ENCODE results near the gene OPCML. TPM values are rescaled to one million over a fixed set of nuclear protein-coding genes. Genes with fewer than 3 reads are reported as not detected.

Gene OPCML
- total and polyA plus RNA-seq, 2 experiments from 2014 or later: 0.21 to 0.51 TPM

DNA sequence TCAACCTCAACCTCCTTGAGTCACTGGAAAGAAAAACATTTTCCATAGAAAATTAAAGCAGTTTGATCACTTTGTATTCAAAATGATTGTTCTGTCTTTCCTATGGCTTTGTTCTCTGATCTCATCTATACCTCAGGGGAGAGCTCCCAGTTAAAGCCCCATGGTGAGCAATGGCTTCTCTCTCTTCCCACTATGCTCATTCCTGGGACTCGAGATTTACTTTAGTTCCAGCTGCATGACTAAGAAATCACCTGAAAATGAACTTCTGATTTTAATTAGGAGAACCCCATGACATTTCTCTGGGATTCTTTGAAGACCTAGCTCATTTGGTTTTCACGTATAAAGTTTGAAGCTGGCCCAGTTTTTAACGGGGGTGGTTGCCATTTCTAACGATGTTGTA lies 921.5 kb downstream of the OPCML start:
- Histone ChIP-seq H3K4me3 (no peak overlapping the region), H3K36me3 (no peaks in the 10 kb centered on the region), H3K4me1 (ENCODE audit: low read depth) (peaks cover 3% of the 10 kb centered on the region), H3K27ac (no peak overlapping the region), H3K27me3 (no peaks in the 10 kb centered on the region), H3K9me3 (ENCODE audit: low read depth) (no peaks in the 10 kb centered on the region)
- TF ChIP-seq, protein P1, sequence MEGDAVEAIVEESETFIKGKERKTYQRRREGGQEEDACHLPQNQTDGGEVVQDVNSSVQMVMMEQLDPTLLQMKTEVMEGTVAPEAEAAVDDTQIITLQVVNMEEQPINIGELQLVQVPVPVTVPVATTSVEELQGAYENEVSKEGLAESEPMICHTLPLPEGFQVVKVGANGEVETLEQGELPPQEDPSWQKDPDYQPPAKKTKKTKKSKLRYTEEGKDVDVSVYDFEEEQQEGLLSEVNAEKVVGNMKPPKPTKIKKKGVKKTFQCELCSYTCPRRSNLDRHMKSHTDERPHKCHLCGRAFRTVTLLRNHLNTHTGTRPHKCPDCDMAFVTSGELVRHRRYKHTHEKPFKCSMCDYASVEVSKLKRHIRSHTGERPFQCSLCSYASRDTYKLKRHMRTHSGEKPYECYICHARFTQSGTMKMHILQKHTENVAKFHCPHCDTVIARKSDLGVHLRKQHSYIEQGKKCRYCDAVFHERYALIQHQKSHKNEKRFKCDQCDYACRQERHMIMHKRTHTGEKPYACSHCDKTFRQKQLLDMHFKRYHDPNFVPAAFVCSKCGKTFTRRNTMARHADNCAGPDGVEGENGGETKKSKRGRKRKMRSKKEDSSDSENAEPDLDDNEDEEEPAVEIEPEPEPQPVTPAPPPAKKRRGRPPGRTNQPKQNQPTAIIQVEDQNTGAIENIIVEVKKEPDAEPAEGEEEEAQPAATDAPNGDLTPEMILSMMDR (IDR thresholded peaks at IDR 0.05; ENCODE audit: low read depth, low read length): no peak
- no peak for DNase-seq (ENCODE audit: low read depth in 1 of 2, low spot score in 1 of 2)

DNA sequence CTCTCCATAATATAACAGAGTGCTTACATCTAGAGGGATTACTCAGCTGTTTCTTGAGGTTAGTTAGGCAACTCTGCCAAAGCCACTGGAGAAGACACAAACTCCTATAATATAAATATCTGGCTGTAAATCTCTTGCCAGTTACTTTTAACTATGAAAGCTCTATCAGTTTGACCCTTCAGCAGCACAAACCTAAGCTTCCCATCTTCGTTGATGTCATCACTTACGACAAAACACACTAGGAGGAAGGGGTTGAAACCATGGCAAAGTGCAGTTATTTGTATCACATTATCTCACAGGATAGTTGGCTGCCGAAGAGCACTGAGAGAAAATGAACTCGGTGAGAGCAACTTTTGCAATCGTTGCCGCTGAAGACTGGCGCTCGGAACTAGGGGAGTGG lies 922.1 kb downstream of the OPCML start:
- H3K27me3 ChIP-seq: no peaks in the 10 kb centered on the region
- peaks cover 6% of the 10 kb centered on the region for H3K4me1 ChIP-seq (ENCODE audit: low read depth)
- DNase-seq (ENCODE audit: low read depth in 1 of 2, low spot score in 1 of 2): peak in 1 of 2 donors; percentile 61
- H3K36me3 ChIP-seq: no peaks in the 10 kb centered on the region
- no peak overlapping the region for H3K27ac ChIP-seq
- H3K9me3 ChIP-seq (ENCODE audit: low read depth): no peaks in the 10 kb centered on the region
- no peak overlapping the region for H3K4me3 ChIP-seq
- TF ChIP-seq, protein P1 (IDR thresholded peaks at IDR 0.05; ENCODE audit: low read depth, low read length): no peak

DNA sequence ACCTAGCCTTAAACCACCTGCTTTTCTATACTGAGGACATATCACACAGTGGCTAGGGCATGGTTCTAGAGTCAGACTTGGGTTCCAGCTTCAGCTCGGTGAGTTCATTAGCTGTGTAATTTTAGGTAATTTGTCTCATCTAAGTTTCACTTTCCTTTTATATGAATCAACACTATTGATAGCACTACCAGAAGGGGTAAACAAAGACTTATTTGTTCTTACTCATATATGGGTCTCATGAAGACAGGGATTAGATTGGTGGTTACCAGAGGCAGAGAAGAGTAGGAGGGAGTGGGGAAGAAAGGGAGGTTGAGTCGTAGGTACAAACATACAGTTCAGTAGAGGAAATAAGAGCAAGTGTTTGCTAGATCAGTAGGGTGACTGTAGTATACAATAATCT lies 924.7 kb downstream of the OPCML start:
- no peaks in the 10 kb centered on the region for H3K9me3 ChIP-seq (ENCODE audit: low read depth)
- H3K4me3 ChIP-seq: no peak overlapping the region
- H3K27me3 ChIP-seq: no peaks in the 10 kb centered on the region
- no peaks in the 10 kb centered on the region for H3K36me3 ChIP-seq
- H3K27ac ChIP-seq: no peak overlapping the region
- peaks cover 6% of the 10 kb centered on the region for H3K4me1 ChIP-seq (ENCODE audit: low read depth)
- no peak for DNase-seq (ENCODE audit: low read depth in 1 of 2, low spot score in 1 of 2)
- TF ChIP-seq, protein P1 (IDR thresholded peaks at IDR 0.05; ENCODE audit: low read depth, low read length): no peak

DNA sequence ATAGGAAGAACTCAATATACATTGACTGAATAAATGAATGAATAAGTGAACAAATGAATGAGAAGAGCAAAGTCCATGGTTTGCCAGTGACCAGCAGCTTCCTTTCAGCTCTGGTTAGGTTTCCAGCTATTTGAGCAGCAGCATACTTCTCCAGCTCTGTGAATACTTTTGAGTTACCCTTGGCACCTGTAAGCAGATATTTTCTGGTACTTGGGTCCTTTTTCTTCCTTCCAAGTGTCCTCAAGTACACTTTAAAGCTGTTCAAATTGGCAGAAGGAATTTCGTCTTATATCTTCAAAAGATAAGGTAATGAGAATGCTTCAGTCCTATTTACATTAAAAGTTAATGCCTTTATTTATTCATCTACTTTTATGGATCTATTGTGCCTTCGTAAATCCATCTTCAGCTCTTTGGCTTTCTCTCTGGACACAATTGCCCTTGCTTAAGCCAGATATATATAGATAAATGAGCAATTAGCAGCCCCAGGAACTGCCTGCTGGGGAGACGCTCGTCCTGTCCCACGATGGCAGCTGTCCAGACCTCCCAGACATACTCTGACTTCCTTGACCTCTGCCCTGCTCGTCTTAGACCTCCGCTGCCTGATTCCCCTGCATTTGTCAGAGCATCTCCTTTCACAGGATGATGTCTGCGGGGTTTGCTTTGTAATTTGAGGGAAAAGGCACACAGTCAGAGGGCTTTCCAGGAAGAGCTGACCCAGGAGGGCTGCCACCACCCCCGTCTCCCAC lies 926.3 kb downstream of the OPCML start:
- Histone ChIP-seq H3K4me1 (ENCODE audit: low read depth) (peaks cover 6% of the 10 kb centered on the region), H3K27ac (no peak overlapping the region), H3K27me3 (no peaks in the 10 kb centered on the region), H3K4me3 (no peak overlapping the region), H3K36me3 (no peaks in the 10 kb centered on the region), H3K9me3 (ENCODE audit: low read depth) (no peaks in the 10 kb centered on the region)
- peak in 1 of 2 donors; percentile 18 for DNase-seq (ENCODE audit: low read depth in 1 of 2, low spot score in 1 of 2)
- TF ChIP-seq, protein P1 (IDR thresholded peaks at IDR 0.05; ENCODE audit: low read depth, low read length): no peak

DNA sequence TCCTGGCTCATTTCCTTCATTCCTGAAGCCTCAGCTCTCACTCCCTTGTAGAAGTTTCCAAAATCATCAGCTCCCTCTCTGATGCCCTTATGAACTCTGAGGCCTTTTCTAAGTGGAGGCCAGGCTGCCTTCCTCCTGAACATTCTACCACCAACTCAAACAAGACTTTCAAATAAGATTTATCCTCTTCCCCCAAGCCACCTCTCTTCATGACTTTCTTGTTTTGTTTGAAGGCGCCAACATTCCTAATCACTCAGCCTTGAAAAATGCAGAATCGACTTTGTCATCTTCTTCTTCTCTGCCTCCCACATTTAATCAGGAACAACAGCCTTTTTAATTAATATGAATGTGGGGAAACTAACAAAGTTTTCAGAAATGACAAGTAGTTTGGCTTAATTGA lies 927.9 kb downstream of the OPCML start:
- Histone ChIP-seq H3K36me3 (no peaks in the 10 kb centered on the region), H3K4me3 (no peak overlapping the region), H3K27me3 (no peaks in the 10 kb centered on the region), H3K27ac (no peak overlapping the region), H3K4me1 (ENCODE audit: low read depth) (peaks cover 6% of the 10 kb centered on the region), H3K9me3 (ENCODE audit: low read depth) (no peaks in the 10 kb centered on the region)
- TF ChIP-seq, protein P1 (IDR thresholded peaks at IDR 0.05; ENCODE audit: low read depth, low read length): no peak
- peak in 1 of 2 donors; percentile 47 for DNase-seq (ENCODE audit: low read depth in 1 of 2, low spot score in 1 of 2)

Measured in cardiac muscle cell (in vitro differentiated cells and primary cell).